Suprapubic skin (tissue), 4 donors: Measurements from ENCODE around the gene PMF1.

Experiments used
- CTCF ChIP-seq, 2 donors: fragments of 200-600 bp in 1 of 2; fragments of 450-650 bp in 1 of 2; sonication (generic) in 1 of 2; IDR thresholded peaks; one replicate each; pipeline ENCODE4 v1.5.1; 2016 to 2019; ENCODE audit warnings: antibody characterized with exemption in 2 of 2, mild to moderate bottlenecking in 1 of 2, moderate library complexity in 1 of 2
- POLR2A ChIP-seq, 2 donors: fragments of 450-650 bp; IDR thresholded peaks; one replicate each; pipeline ENCODE4 v1.6.1; 2017; ENCODE audit warnings: antibody characterized with exemption in 2 of 2, mild to moderate bottlenecking in 2 of 2, moderate library complexity in 2 of 2
- POLR2AphosphoS5 ChIP-seq, 3 donors: sonication (generic); formaldehyde crosslinking; IDR thresholded peaks; one replicate each; pipeline ENCODE4 v1.6.1; 2017; ENCODE audit warnings: antibody characterized with exemption in 3 of 3

- TF ChIP-seq POLR2A (IDR thresholded peaks at IDR 0.05) (no peak), CTCF (IDR thresholded peaks at IDR 0.05) (no peak), POLR2AphosphoS5 (IDR thresholded peaks at IDR 0.05) (no peak)
These were observed 40.8 kb downstream of the PMF1 start for GRCh38 chr1:156253634-156254033.
